Thyroid gland (tissue), 4 donors: ENCODE measurements around the gene IFI27.

Source experiments
- POLR2A ChIP-seq, 2 donors: fragments of 450-650 bp; IDR thresholded peaks; one replicate each; pipeline ENCODE4 v1.6.1; 2017; ENCODE audit warnings: antibody characterized with exemption in 2 of 2, mild to moderate bottlenecking in 2 of 2, moderate library complexity in 1 of 2
- TF ChIP-seq, protein P1 (sequence below), 6 experiments: fragments of 200-600 bp in 3 of 6; fragments of 450-650 bp in 3 of 6; sonication (generic) in 3 of 6; IDR thresholded peaks; one replicate each; pipeline ENCODE4 v1.5.1; 2016 to 2019; ENCODE audit warnings: antibody characterized with exemption in 6 of 6, mild to moderate bottlenecking in 2 of 6, inconsistent platforms in 1 of 6, moderate library complexity in 1 of 6

GRCh38 chr14:94079891-94080620, 30.5 kb upstream of the IFI27 start:
- TF ChIP-seq, protein P1, sequence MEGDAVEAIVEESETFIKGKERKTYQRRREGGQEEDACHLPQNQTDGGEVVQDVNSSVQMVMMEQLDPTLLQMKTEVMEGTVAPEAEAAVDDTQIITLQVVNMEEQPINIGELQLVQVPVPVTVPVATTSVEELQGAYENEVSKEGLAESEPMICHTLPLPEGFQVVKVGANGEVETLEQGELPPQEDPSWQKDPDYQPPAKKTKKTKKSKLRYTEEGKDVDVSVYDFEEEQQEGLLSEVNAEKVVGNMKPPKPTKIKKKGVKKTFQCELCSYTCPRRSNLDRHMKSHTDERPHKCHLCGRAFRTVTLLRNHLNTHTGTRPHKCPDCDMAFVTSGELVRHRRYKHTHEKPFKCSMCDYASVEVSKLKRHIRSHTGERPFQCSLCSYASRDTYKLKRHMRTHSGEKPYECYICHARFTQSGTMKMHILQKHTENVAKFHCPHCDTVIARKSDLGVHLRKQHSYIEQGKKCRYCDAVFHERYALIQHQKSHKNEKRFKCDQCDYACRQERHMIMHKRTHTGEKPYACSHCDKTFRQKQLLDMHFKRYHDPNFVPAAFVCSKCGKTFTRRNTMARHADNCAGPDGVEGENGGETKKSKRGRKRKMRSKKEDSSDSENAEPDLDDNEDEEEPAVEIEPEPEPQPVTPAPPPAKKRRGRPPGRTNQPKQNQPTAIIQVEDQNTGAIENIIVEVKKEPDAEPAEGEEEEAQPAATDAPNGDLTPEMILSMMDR (IDR thresholded peaks at IDR 0.05), result no peak
- no peak for TF ChIP-seq POLR2A (IDR thresholded peaks at IDR 0.05)
